ENCODE measurements around the gene SLC49A3. TPM values are rescaled to one million over a fixed set of nuclear protein-coding genes. Genes with fewer than 3 reads are reported as not detected.
A peak's percentile ranks its signal among the peaks of the same experiment; 100 is the strongest.
"Not testable (repeated sequence)": the region's sequence is repeated elsewhere in the genome, so short reads cannot be mapped to it uniquely, and the experiment has no call there.

SLC49A3 gene
- total RNA-seq, 1 donor from 2014 or later = 0.72 TPM

- no peak for DNase-seq
- no peak overlapping the region for H3K27ac Mint-ChIP-seq
- no peaks in the 10 kb centered on the region for H3K9me3 Mint-ChIP-seq
- H3K36me3 Mint-ChIP-seq (ENCODE audit: low read depth) = no peaks in the 10 kb centered on the region
- peaks cover 21% of the 10 kb centered on the region for H3K4me1 Mint-ChIP-seq
- no peak overlapping the region for H3K4me3 Mint-ChIP-seq
- H3K27me3 Mint-ChIP-seq = no peaks in the 10 kb centered on the region
- intact Hi-C loops (cut with micrococcal nuclease) = no loop called here
Observed at GRCh38 chr4:702618-703048, 13.7 kb upstream of the SLC49A3 start.

- Mint-ChIP-seq H3K27me3 (peaks cover 2% of the 10 kb centered on the region), H3K36me3 (ENCODE audit: low read depth) (no peaks in the 10 kb centered on the region), H3K4me1 (peaks cover 21% of the 10 kb centered on the region), H3K27ac (peak overlapping the region; percentile 40), H3K4me3 (no peak overlapping the region), H3K9me3 (no peaks in the 10 kb centered on the region)
- DNase-seq = no peak
- intact Hi-C loops (cut with micrococcal nuclease) = no loop called here
Observed at GRCh38 chr4:700587-701264, 11.8 kb upstream of the SLC49A3 start.

GRCh38 chr4:699816-700580, 11.0 kb upstream of the SLC49A3 start:
- intact Hi-C loops (cut with micrococcal nuclease) = no loop called here
- no peak overlapping the region for H3K4me3 Mint-ChIP-seq
- no peak for DNase-seq
- no peaks in the 10 kb centered on the region for H3K36me3 Mint-ChIP-seq (ENCODE audit: low read depth)
- H3K9me3 Mint-ChIP-seq = no peaks in the 10 kb centered on the region
- H3K4me1 Mint-ChIP-seq = peaks cover 18% of the 10 kb centered on the region
- peak overlapping the region; percentile 79 for H3K27ac Mint-ChIP-seq
- H3K27me3 Mint-ChIP-seq = peaks cover 5% of the 10 kb centered on the region

- H3K27me3 Mint-ChIP-seq = peaks cover 26% of the 10 kb centered on the region
- H3K4me3 Mint-ChIP-seq; DNase-seq; H3K36me3 Mint-ChIP-seq (ENCODE audit: low read depth); H3K9me3 Mint-ChIP-seq; H3K27ac Mint-ChIP-seq; intact Hi-C loops (cut with micrococcal nuclease); H3K4me1 Mint-ChIP-seq: not testable (repeated sequence)
Observed at GRCh38 chr4:694341-694940, 5.5 kb upstream of the SLC49A3 start.

GRCh38 chr4:692771-693554, 4.0 kb upstream of the SLC49A3 start:
- H3K27me3 Mint-ChIP-seq = peaks cover 27% of the 10 kb centered on the region
- H3K36me3 Mint-ChIP-seq (ENCODE audit: low read depth) = no peaks in the 10 kb centered on the region
- no peaks in the 10 kb centered on the region for H3K4me1 Mint-ChIP-seq
- no peak for DNase-seq
- no peaks in the 10 kb centered on the region for H3K9me3 Mint-ChIP-seq
- H3K27ac Mint-ChIP-seq = no peak overlapping the region
- intact Hi-C loops (cut with micrococcal nuclease) = no loop called here
- no peak overlapping the region for H3K4me3 Mint-ChIP-seq

GRCh38 chr4:689723-690122, 772 bp upstream of the SLC49A3 start:
- intact Hi-C loops (cut with micrococcal nuclease) = no loop called here
- H3K27ac Mint-ChIP-seq = no peak overlapping the region
- no peaks in the 10 kb centered on the region for H3K4me1 Mint-ChIP-seq
- H3K27me3 Mint-ChIP-seq = peaks cover 24% of the 10 kb centered on the region
- DNase-seq = no peak
- no peaks in the 10 kb centered on the region for H3K9me3 Mint-ChIP-seq
- H3K4me3 Mint-ChIP-seq = no peak overlapping the region
- no peaks in the 10 kb centered on the region for H3K36me3 Mint-ChIP-seq (ENCODE audit: low read depth)

GRCh38 chr4:687971-688853, 739 bp downstream of the SLC49A3 start:
- no peak overlapping the region for H3K4me3 Mint-ChIP-seq
- intact Hi-C loops (cut with micrococcal nuclease) = no loop called here
- H3K27me3 Mint-ChIP-seq = peaks cover 15% of the 10 kb centered on the region
- H3K9me3 Mint-ChIP-seq = no peaks in the 10 kb centered on the region
- no peak for DNase-seq
- H3K4me1 Mint-ChIP-seq = peaks cover 4% of the 10 kb centered on the region
- no peaks in the 10 kb centered on the region for H3K36me3 Mint-ChIP-seq (ENCODE audit: low read depth)
- H3K27ac Mint-ChIP-seq = no peak overlapping the region

- peaks cover 4% of the 10 kb centered on the region for H3K4me1 Mint-ChIP-seq
- no peak for DNase-seq
- H3K4me3 Mint-ChIP-seq = no peak overlapping the region
- H3K27me3 Mint-ChIP-seq = peaks cover 15% of the 10 kb centered on the region
- no peaks in the 10 kb centered on the region for H3K9me3 Mint-ChIP-seq
- no peaks in the 10 kb centered on the region for H3K36me3 Mint-ChIP-seq (ENCODE audit: low read depth)
- intact Hi-C loops (cut with micrococcal nuclease) = no loop called here
- H3K27ac Mint-ChIP-seq = no peak overlapping the region
Observed at GRCh38 chr4:687048-687970, 1.6 kb downstream of the SLC49A3 start.

- Mint-ChIP-seq H3K4me3 (no peak overlapping the region), H3K36me3 (ENCODE audit: low read depth) (no peaks in the 10 kb centered on the region), H3K27me3 (peaks cover 15% of the 10 kb centered on the region), H3K4me1 (peaks cover 4% of the 10 kb centered on the region), H3K27ac (no peak overlapping the region), H3K9me3 (no peaks in the 10 kb centered on the region)
- intact Hi-C loops (cut with micrococcal nuclease) = no loop called here
- no peak for DNase-seq
Observed at GRCh38 chr4:686413-687040, 2.4 kb downstream of the SLC49A3 start.

- DNase-seq = no peak
- Mint-ChIP-seq H3K9me3 (no peaks in the 10 kb centered on the region), H3K27ac (no peak overlapping the region), H3K4me3 (no peak overlapping the region), H3K4me1 (peaks cover 4% of the 10 kb centered on the region), H3K27me3 (peaks cover 15% of the 10 kb centered on the region), H3K36me3 (ENCODE audit: low read depth) (no peaks in the 10 kb centered on the region)
- intact Hi-C loops (cut with micrococcal nuclease) = no loop called here
Observed at GRCh38 chr4:685679-686412, 3.1 kb downstream of the SLC49A3 start.

- peaks cover 4% of the 10 kb centered on the region for H3K4me1 Mint-ChIP-seq
- no peaks in the 10 kb centered on the region for H3K9me3 Mint-ChIP-seq
- no peak for DNase-seq
- no peak overlapping the region for H3K27ac Mint-ChIP-seq
- no peaks in the 10 kb centered on the region for H3K36me3 Mint-ChIP-seq (ENCODE audit: low read depth)
- peaks cover 6% of the 10 kb centered on the region for H3K27me3 Mint-ChIP-seq
- intact Hi-C loops (cut with micrococcal nuclease) = loop anchor here (1.0 kb wide), 1 partner anchor 21 kb away; the partner anchor contains the start of gene PCGF3
- H3K4me3 Mint-ChIP-seq = no peak overlapping the region
Observed at GRCh38 chr4:684623-685327, 4.2 kb downstream of the SLC49A3 start.
